Heart left ventricle (tissue), 16 donors: ENCODE data around the gene MSI2. TPM values are rescaled to one million over a fixed set of nuclear protein-coding genes. Genes with fewer than 3 reads are reported as not detected.

Source experiments
- ATAC-seq, 4 donors: fragments of 200-7000 bp; cut with Tn5 transposase; one replicate each; pipeline ENCODE4 v1.9.1; 2020 to 2022; ENCODE audit warnings: moderate library complexity in 4 of 4, mild to moderate bottlenecking in 3 of 4, moderate number of reproducible peaks in 1 of 4
- DNase-seq, 5 donors: peaks; one replicate each; pipeline ENCODE4 v3.0.0-alpha.2; 2020
- H3K27ac ChIP-seq, 12 donors: fragments of 200-600 bp; sonication (generic) in 4 of 12; one replicate each; pipeline versions ENCODE4 v1.5.0 to v1.8.0; 2016 to 2022; ENCODE audit warnings: mild to moderate bottlenecking in 2 of 12
- H3K27me3 ChIP-seq, 9 donors: fragments of 200-600 bp; sonication (generic) in 2 of 9; one replicate each; pipeline versions ENCODE4 v1.5.1 to v1.8.0; 2016 to 2022; ENCODE audit warnings: mild to moderate bottlenecking in 3 of 9
- H3K36me3 ChIP-seq, 9 donors: fragments of 200-600 bp; sonication (generic) in 2 of 9; one replicate each; pipeline versions ENCODE4 v1.5.0 to v1.8.0; 2018 to 2022; ENCODE audit warnings: mild to moderate bottlenecking in 2 of 9
- H3K4me1 ChIP-seq, 12 donors: fragments of 200-600 bp; sonication (generic) in 4 of 12; one replicate each; pipeline versions ENCODE4 v1.5.0 to v1.8.0; 2016 to 2022; ENCODE audit warnings: mild to moderate bottlenecking in 3 of 12
- H3K4me3 ChIP-seq, 12 donors: fragments of 200-600 bp; sonication (generic) in 4 of 12; one replicate each; pipeline versions ENCODE4 v1.5.0 to v1.8.0; 2017 to 2022; ENCODE audit warnings: mild to moderate bottlenecking in 9 of 12, moderate library complexity in 4 of 12
- H3K9me3 ChIP-seq, 12 donors: fragments of 200-600 bp; sonication (generic) in 4 of 12; one replicate each; pipeline versions ENCODE4 v1.5.0 to v1.8.0; 2016 to 2022; ENCODE audit warnings: mild to moderate bottlenecking in 1 of 12
- POLR2A ChIP-seq, 2 donors: fragments of 450-650 bp; IDR thresholded peaks; one replicate each; pipeline ENCODE4 v1.6.1; 2017; ENCODE audit warnings: antibody characterized with exemption in 2 of 2, mild to moderate bottlenecking in 2 of 2, moderate library complexity in 2 of 2
- WGBS, 4 donors: extraction: QIAGEN DNeasy Blood & Tissue Kit in 2 of 4; methylation state at CpG; one replicate each; pipeline versions ENCODE4 v1.1.5 to v1.1.7; 2013 to 2018; 5-methylcytosine and 5-hydroxymethylcytosine counted together
- intact Hi-C, 10 donors: fragments of 100-400 bp; cut with DNase I; formaldehyde crosslinking; loops; one replicate each; pipeline versions ENCODE4 v1.11.1 to v1.14.2; 2022
- polyA plus RNA-seq, 2 donors: library from polyadenylated mRNA; stranded (reverse); fragments of 200-250 nt; gene quantifications; one replicate each; pipeline ENCODE4 v1.2.3, GENCODE V29; 2013
- total RNA-seq, 9 donors: library from RNA; depleted of rRNA in 2 of 9; stranded (reverse); fragments of >200 nt in 2 of 9; fragmentation: NEBNext Ultra II Directional in 3 of 9; extraction: Animal tissue kit (Norgen Biotek cat#: 25700) in 3 of 9; gene quantifications; one replicate each; pipeline versions ENCODE4 v1.1.0 to v1.2.4, GENCODE V29; 2016 to 2023
- TF ChIP-seq, protein P1 (sequence below), 12 donors: fragments of 200-600 bp; sonication (generic) in 4 of 12; IDR thresholded peaks; one replicate each; pipeline versions ENCODE4 v1.5.0 to v1.8.0; 2018 to 2022; ENCODE audit warnings: antibody characterized with exemption in 12 of 12, mild to moderate bottlenecking in 5 of 12
- donor health status: ischemic (EF 13 %, LVEDD 7.1; RV severe dilation, severe dysfunction).
- donor health status: healthy with polysubstance abuse.
- donor health status: DM: no; HTN: yes; CAD: no.
- donor health status: DM: no; HTN: no; CAD: no.
- donor health status: ischemic (EF 25% LVEDD 6.9; RV normal size, moderate dysfunction).
- donor health status: ischemic (EF 25% LVEDD 5.7; RV mildly dilated, moderate dysfunction).
- donor health status: healthy.
- donor health status: DM: yes; HTN: yes; CAD: no.
- donor health status: ischemic (EF 35%, LVEDD 5.7; RV mildly dilated, moderate dysfunction).
- donor health status: nonischemic (EF 11% LVEDD 7.7; RV severe dilation, severe dysfunction).
- donor health status: DM: yes; HTN: yes; CAD: no.
- donor health status: PGD.
- donor health status: ischemic (EF 29% LVEDD 5.4; RV normal size, mild dysfunction).
- donor health status: nonischemic (EF 23%, LVEDD 6.1; RV moderate dilation, normal function).

The MSI2 gene
- total and polyA plus RNA-seq, 11 donors, result 35.9 to 120 (median 104) TPM

DNA sequence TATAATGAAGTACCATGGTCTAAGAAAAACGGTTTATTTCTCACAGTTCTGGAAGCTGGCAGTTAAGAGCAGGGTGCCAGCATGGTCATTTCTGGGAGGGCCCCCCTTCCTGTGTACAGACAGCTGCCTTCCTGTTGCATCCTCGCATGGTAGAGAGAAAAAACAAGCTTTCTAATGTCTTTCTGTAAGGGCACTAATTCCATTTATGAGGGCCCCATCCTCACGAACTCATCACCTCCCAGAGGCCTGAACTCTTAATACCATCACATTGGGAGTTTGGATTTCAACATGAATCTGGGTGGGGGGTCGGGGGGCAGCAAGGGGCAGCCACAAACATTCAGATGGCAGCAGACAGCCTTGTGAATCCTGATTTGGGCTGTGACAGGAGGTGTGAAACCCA lies 339.1 kb downstream of the MSI2 start:
- 88 to 92% (median 91%) methylated on average over 4 of the region's 4 CpGs for WGBS, 4 donors
- Histone ChIP-seq H3K27ac (no peak overlapping the region), H3K4me3 (no peak overlapping the region), H3K27me3 (no peaks in the 10 kb centered on the region), H3K36me3 (no peaks in the 10 kb centered on the region), H3K9me3 (peaks cover 0 to 13% (median 0%) of the 10 kb centered on the region in 12 donors), H3K4me1 (peaks cover 0 to 41% (median 22%) of the 10 kb centered on the region in 12 donors)
- no peak for TF ChIP-seq POLR2A (IDR thresholded peaks at IDR 0.05)
- TF ChIP-seq, protein P1, sequence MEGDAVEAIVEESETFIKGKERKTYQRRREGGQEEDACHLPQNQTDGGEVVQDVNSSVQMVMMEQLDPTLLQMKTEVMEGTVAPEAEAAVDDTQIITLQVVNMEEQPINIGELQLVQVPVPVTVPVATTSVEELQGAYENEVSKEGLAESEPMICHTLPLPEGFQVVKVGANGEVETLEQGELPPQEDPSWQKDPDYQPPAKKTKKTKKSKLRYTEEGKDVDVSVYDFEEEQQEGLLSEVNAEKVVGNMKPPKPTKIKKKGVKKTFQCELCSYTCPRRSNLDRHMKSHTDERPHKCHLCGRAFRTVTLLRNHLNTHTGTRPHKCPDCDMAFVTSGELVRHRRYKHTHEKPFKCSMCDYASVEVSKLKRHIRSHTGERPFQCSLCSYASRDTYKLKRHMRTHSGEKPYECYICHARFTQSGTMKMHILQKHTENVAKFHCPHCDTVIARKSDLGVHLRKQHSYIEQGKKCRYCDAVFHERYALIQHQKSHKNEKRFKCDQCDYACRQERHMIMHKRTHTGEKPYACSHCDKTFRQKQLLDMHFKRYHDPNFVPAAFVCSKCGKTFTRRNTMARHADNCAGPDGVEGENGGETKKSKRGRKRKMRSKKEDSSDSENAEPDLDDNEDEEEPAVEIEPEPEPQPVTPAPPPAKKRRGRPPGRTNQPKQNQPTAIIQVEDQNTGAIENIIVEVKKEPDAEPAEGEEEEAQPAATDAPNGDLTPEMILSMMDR (IDR thresholded peaks at IDR 0.05), result no peak
- intact Hi-C loops, result loop anchor here (5.0 to 10.0 kb wide), 11 partner anchors 77 to 353 kb away; partner anchors contain the start of gene CCDC182 (in 8 of the 10)
- DNase-seq, result no peak
- ATAC-seq, result no peak

DNA sequence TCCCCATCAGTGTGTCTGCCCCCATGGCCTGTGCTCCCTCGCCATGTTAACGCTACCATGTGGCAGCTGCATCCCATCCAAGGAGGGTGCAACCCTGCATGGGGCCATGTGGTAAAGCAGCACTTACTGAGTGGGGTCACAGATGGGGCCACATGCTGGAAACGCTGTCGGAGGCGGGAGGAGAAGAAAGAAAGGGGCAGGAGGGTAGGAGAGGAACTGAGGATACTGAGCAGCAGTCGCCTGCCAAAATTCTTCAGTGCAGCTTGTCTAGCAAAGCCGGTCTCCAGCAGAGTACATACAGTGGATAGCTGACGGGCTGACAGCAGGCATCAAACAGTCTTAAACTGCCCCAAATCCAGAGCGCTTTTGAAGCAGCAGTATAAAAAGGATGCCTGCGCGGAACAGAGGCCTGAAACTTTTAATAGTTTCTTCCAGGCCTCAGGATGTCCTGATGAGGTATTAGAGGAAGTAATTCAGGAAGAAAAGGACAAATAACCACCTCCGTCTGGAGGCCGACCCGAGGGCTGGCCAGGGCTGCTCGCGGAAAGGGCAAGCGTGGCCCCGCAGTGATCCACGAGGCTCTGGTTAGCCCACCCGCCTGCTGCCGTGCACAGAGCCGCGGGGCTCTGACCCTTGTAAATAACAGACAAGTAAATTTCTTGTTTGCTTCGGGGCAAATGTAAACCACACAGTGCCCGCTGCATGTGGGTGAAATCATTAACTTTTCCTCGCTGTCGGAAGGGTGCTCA lies 339.8 kb downstream of the MSI2 start:
- ATAC-seq (no peak), DNase-seq (no peak)
- intact Hi-C loops, result loop anchor here (2.0 to 10.0 kb wide), 13 partner anchors 76 to 354 kb away; partner anchors contain the start of gene CCDC182 (in 8 of the 10)
- Histone ChIP-seq H3K4me1 (peaks cover 0 to 48% (median 24%) of the 10 kb centered on the region in 12 donors), H3K27me3 (no peaks in the 10 kb centered on the region), H3K4me3 (no peak overlapping the region), H3K9me3 (peaks cover 0 to 13% (median 0%) of the 10 kb centered on the region in 12 donors), H3K27ac (no peak overlapping the region), H3K36me3 (no peaks in the 10 kb centered on the region)
- TF ChIP-seq, protein P1 (IDR thresholded peaks at IDR 0.05), result no peak
- no peak for TF ChIP-seq POLR2A (IDR thresholded peaks at IDR 0.05)
- 70 to 76% (median 73%) methylated on average over 27 of the region's 27 CpGs for WGBS, 4 donors

DNA sequence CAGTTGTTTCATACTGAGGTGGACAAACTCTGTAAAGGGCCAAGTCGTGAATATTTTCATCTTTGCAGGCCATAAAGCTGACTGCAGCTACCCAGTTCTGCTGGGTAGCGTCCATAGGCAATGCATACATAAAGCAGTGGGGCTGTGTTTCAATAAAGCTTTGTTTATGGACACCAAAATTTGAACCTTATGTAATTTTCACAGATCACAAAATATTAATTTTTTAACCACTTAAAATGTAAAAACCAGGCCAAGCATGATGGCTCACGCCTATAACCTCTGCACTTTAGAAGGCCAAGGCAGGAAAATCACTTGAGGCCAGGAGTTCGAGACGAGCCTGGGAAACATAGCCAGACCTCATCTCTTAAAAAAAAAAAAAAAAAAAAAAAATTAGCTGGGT lies 340.8 kb downstream of the MSI2 start:
- ATAC-seq, result no peak
- intact Hi-C loops, result loop anchor here (1.0 to 10.0 kb wide), 14 partner anchors 75 to 355 kb away; partner anchors contain the start of gene CCDC182 (in 8 of the 10)
- no peaks in the 10 kb centered on the region for H3K36me3 ChIP-seq
- H3K27ac ChIP-seq, result no peak overlapping the region
- H3K4me3 ChIP-seq, result no peak overlapping the region
- H3K9me3 ChIP-seq, result peaks cover 0 to 13% (median 0%) of the 10 kb centered on the region in 12 donors
- no peaks in the 10 kb centered on the region for H3K27me3 ChIP-seq
- 82 to 97% (median 89%) methylated on average over 5 of the region's 5 CpGs for WGBS, 4 donors
- H3K4me1 ChIP-seq, result peaks cover 0 to 57% (median 24%) of the 10 kb centered on the region in 12 donors
- TF ChIP-seq, protein P1 (IDR thresholded peaks at IDR 0.05), result no peak
- no peak for TF ChIP-seq POLR2A (IDR thresholded peaks at IDR 0.05)
- no peak for DNase-seq
